Measurements from ENCODE around the gene TTC32.
"Not testable (repeated sequence)": the region's sequence is repeated elsewhere in the genome, so short reads cannot be mapped to it uniquely, and the experiment has no call there.

TTC32 gene

DNA sequence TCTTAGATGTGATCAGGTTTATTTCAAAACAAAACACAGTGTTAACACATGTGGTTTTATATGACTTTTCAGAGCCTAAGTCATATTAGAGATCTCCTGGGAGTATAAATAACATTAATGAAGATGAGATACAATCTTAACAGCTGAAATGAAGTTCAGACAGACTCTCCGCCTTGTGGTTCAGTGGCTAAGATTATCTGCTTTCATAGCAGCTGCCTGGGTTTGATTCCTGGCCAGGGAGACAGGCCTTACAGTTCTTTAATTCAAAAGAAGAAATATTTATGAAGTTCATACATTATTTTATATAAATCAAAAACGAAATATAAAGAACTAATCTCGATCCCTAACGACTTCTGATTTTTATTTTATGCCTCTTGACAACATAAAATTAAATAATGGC, 35.2 kb upstream of the TTC32 start:
- TF ChIP-seq, protein P1, sequence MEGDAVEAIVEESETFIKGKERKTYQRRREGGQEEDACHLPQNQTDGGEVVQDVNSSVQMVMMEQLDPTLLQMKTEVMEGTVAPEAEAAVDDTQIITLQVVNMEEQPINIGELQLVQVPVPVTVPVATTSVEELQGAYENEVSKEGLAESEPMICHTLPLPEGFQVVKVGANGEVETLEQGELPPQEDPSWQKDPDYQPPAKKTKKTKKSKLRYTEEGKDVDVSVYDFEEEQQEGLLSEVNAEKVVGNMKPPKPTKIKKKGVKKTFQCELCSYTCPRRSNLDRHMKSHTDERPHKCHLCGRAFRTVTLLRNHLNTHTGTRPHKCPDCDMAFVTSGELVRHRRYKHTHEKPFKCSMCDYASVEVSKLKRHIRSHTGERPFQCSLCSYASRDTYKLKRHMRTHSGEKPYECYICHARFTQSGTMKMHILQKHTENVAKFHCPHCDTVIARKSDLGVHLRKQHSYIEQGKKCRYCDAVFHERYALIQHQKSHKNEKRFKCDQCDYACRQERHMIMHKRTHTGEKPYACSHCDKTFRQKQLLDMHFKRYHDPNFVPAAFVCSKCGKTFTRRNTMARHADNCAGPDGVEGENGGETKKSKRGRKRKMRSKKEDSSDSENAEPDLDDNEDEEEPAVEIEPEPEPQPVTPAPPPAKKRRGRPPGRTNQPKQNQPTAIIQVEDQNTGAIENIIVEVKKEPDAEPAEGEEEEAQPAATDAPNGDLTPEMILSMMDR (IDR thresholded peaks at IDR 0.05; ENCODE audit: low read depth, low read length), result no peak
- no peak for DNase-seq (ENCODE audit: low read depth in 2 of 2)
- H3K4me3 ChIP-seq (replicated peaks in 1 of 2; ENCODE audit: low read depth in 2 of 2, low read length in 2 of 2), result no peak overlapping the region

- no peak overlapping the region for H3K4me3 ChIP-seq (replicated peaks in 1 of 2; ENCODE audit: low read depth in 2 of 2, low read length in 2 of 2)
- TF ChIP-seq, protein P1 (IDR thresholded peaks at IDR 0.05; ENCODE audit: low read depth, low read length), result no peak
- DNase-seq (ENCODE audit: low read depth in 2 of 2), result no peak
Measured at GRCh38 chr2:19936203-19936602, 34.4 kb upstream of the TTC32 start.

DNA sequence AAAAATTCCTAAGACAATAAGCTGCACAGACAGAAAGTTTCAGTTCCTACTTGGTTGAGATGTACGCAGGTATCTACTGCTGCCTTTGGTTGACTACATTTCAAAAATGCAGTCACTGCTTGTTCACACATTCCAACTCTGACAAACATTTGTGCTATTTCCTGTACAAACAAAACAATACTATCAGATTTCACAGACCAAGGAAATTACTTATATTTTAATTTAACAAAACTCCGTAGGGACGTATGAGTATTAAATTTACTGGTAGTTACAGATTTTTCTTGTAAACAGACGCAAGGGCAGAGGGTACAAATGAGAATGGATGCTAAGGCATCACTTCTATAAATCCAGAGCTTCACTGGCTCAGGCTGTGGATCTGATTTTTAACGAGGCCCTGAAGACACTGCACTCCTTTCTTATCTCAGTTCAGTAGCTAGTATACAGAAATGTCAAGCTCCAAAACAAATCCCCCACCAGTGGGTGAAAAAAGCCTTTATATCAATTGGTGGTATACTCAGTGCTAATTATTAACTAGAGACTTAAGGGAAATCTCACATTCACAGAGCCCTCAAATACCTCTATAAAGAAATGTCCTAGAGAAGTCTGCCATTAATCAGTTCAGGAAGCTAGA, 31.7 kb upstream of the TTC32 start:
- TF ChIP-seq, protein P1 (IDR thresholded peaks at IDR 0.05; ENCODE audit: low read depth, low read length), result no peak
- peak; percentile 89 to 91 for DNase-seq (ENCODE audit: low read depth in 2 of 2)
- H3K4me3 ChIP-seq (replicated peaks in 1 of 2; ENCODE audit: low read depth in 2 of 2, low read length in 2 of 2), result no peak overlapping the region

- TF ChIP-seq, protein P1 (IDR thresholded peaks at IDR 0.05; ENCODE audit: low read depth, low read length), result no peak
- no peak for DNase-seq (ENCODE audit: low read depth in 2 of 2)
- no peak overlapping the region for H3K4me3 ChIP-seq (replicated peaks in 1 of 2; ENCODE audit: low read depth in 2 of 2, low read length in 2 of 2)
Measured at GRCh38 chr2:19932928-19933327, 31.1 kb upstream of the TTC32 start.

GRCh38 chr2:19929226-19929625, 27.4 kb upstream of the TTC32 start:
- no peak for DNase-seq (ENCODE audit: low read depth in 2 of 2)
- TF ChIP-seq, protein P1 (IDR thresholded peaks at IDR 0.05; ENCODE audit: low read depth, low read length), result no peak
- no peak overlapping the region for H3K4me3 ChIP-seq (replicated peaks in 1 of 2; ENCODE audit: low read depth in 2 of 2, low read length in 2 of 2)

DNA sequence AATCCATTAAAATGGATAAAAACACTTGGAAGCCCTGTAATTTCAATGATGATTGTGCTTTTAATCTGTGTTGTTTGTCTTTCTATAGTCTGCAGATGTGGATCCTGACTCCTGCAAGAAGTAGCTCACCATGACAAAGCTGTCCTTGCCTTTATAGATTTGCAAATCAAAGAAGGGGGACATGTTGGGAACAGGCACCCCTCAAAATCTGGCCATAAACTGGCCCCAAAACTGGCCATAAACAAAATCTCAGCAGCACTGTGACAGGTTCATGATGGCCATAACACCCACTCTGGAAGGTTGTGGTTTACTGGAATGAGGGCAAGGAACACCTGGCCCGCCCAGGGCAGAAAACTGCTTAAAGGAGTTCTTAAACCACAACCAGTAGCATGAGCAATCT, 26.0 kb upstream of the TTC32 start:
- DNase-seq (ENCODE audit: low read depth in 2 of 2); H3K4me3 ChIP-seq (replicated peaks in 1 of 2; ENCODE audit: low read depth in 2 of 2, low read length in 2 of 2): not testable (repeated sequence)

DNA sequence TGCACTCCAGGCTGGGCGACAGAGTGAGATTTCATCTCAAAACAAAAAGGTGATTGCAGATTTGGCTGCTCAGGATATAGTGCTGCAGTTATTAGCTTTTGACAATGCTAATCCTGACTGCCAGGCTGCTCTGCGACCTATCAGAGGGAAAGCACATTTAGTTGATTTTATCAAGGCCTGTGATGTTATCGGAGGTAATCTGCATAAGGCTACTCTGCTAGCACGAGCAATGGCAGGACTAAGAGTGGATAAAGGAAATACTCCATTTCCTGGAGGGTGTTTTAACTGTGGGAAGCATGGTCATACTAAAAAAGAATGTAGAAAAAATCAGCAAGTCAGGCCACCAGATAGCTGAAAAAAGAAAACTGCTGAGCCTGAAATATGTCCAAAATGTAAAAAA, 22.7 kb upstream of the TTC32 start:
- DNase-seq (ENCODE audit: low read depth in 2 of 2); H3K4me3 ChIP-seq (replicated peaks in 1 of 2; ENCODE audit: low read depth in 2 of 2, low read length in 2 of 2): not testable (repeated sequence)

GRCh38 chr2:19922188-19922587, 20.4 kb upstream of the TTC32 start:
- not testable (repeated sequence) for DNase-seq (ENCODE audit: low read depth in 2 of 2)

More at GRCh38 chr2:19922188-19922587, 20.4 kb upstream of the TTC32 start:
- H3K4me3 ChIP-seq (replicated peaks in 1 of 2; ENCODE audit: low read depth in 2 of 2, low read length in 2 of 2), result not testable (repeated sequence)
